Gastrocnemius medialis (tissue), 4 donors: Measurements from ENCODE around the gene PRKG1. TPM values are rescaled to one million over a fixed set of nuclear protein-coding genes. Genes with fewer than 3 reads are reported as not detected.

ENCODE experiments used
- ATAC-seq, 2 donors: fragments of 150-250 bp; one replicate each; pipeline ENCODE4 v1.9.1; 2016
- DNase-seq, 2 donors: peaks; one replicate each; pipeline ENCODE4 v3.0.0-alpha.2; 2019
- H3K27ac ChIP-seq, 4 donors: fragments of 200-600 bp; sonication (generic); 1 replicate in 1 of 4; 2 replicates in 3 of 4; pipeline ENCODE4 v1.5.1; 2016 to 2018; ENCODE audit warnings: mild to moderate bottlenecking in 2 of 4, moderate library complexity in 1 of 4
- H3K27me3 ChIP-seq, 3 donors: fragments of 200-600 bp; sonication (generic) in 2 of 3; 1 replicate in 1 of 3; 2 replicates in 2 of 3; pipeline versions ENCODE4 v1.5.1 to v1.6.0; 2016 to 2019; ENCODE audit warnings: mild to moderate bottlenecking in 1 of 3, moderate library complexity in 1 of 3
- H3K36me3 ChIP-seq, 2 donors: fragments of 200-600 bp; sonication (generic) in 1 of 2; one replicate each; pipeline ENCODE4 v1.5.1; 2017 to 2018
- H3K4me1 ChIP-seq, 2 donors: fragments of 200-600 bp; sonication (generic) in 1 of 2; one replicate each; pipeline ENCODE4 v1.5.1; 2016 to 2017; ENCODE audit warnings: mild to moderate bottlenecking in 2 of 2
- H3K4me3 ChIP-seq, 4 donors: fragments of 200-600 bp; sonication (generic) in 3 of 4; 1 replicate in 1 of 4; 2 replicates in 3 of 4; pipeline ENCODE4 v1.5.1; 2016 to 2019; ENCODE audit warnings: mild to moderate bottlenecking in 2 of 4
- H3K9me3 ChIP-seq, 3 donors: fragments of 200-600 bp; sonication (generic) in 2 of 3; 1 replicate in 1 of 3; 2 replicates in 2 of 3; pipeline ENCODE4 v1.5.1; 2016 to 2019
- CTCF ChIP-seq, 5 experiments: fragments of 450-650 bp in 3 of 5; fragments of 200-600 bp in 2 of 5; sonication (generic) in 2 of 5; IDR thresholded peaks in 4 of 5; conservative IDR thresholded peaks in 1 of 5; 1 replicate in 4 of 5; 2 replicates in 1 of 5; pipeline ENCODE4 v1.5.1; 2016 to 2019; ENCODE audit warnings: antibody characterized with exemption in 5 of 5, mild to moderate bottlenecking in 3 of 5, moderate library complexity in 3 of 5
- POLR2A ChIP-seq, 2 donors: fragments of 450-650 bp; IDR thresholded peaks; one replicate each; pipeline ENCODE4 v1.6.1; 2017; ENCODE audit warnings: antibody characterized with exemption in 2 of 2, mild to moderate bottlenecking in 2 of 2, moderate library complexity in 2 of 2
- in situ Hi-C, 4 donors: fragments of 200-750 bp; cut with MboI; loops; one replicate each; pipeline versions ENCODE4 v1.15.0 to v1.8.0; 2017; ENCODE audit warnings: low sequenced_read_pairs in 4 of 4
- intact Hi-C: fragments of 100-400 bp; cut with DNase I; formaldehyde crosslinking; loops from one replicate; pipeline ENCODE4 v1.15.1; 2023; ENCODE audit warnings: low total_unique reads
- total RNA-seq, 4 donors: library from RNA; depleted of rRNA; stranded (reverse); fragments of >200 nt; gene quantifications; one replicate each; pipeline versions ENCODE4 v1.1.0 to v1.2.3, GENCODE V29; 2016

Gene PRKG1
- total RNA-seq, 4 donors from 2014 or later, result 10.4 to 39.4 (median 25.1) TPM

- no peak for ATAC-seq
- in situ Hi-C loops (no loop called here), intact Hi-C loops (no loop called here)
- no peaks in the 10 kb centered on the region for H3K27me3 ChIP-seq
- H3K9me3 ChIP-seq, result no peaks in the 10 kb centered on the region
- TF ChIP-seq POLR2A (IDR thresholded peaks at IDR 0.05), result no peak
- no peak for TF ChIP-seq CTCF (IDR thresholded peaks at IDR 0.05 in 4 of 5, conservative IDR thresholded peaks at IDR 0.05 in 1 of 5)
- no peak for DNase-seq
- no peak overlapping the region for H3K27ac ChIP-seq
- H3K4me3 ChIP-seq, result no peak overlapping the region
- H3K36me3 ChIP-seq, result no peaks in the 10 kb centered on the region
- H3K4me1 ChIP-seq, result peaks cover 4 to 16% of the 10 kb centered on the region in 2 donors
These were observed 1113.4 kb downstream of the PRKG1 start for GRCh38 chr10:52187521-52188258.

GRCh38 chr10:52191049-52191448, 1116.8 kb downstream of the PRKG1 start:
- TF ChIP-seq POLR2A (IDR thresholded peaks at IDR 0.05) (no peak), CTCF (IDR thresholded peaks at IDR 0.05 in 4 of 5, conservative IDR thresholded peaks at IDR 0.05 in 1 of 5) (no peak)
- no peak for ATAC-seq
- DNase-seq, result no peak
- intact Hi-C loops, result no loop called here
- H3K36me3 ChIP-seq, result no peaks in the 10 kb centered on the region
- no peak overlapping the region for H3K4me3 ChIP-seq
- H3K9me3 ChIP-seq, result no peaks in the 10 kb centered on the region
- no peak overlapping the region for H3K27ac ChIP-seq
- in situ Hi-C loops, result no loop called here
- peaks cover 4 to 14% of the 10 kb centered on the region in 2 donors for H3K4me1 ChIP-seq
- H3K27me3 ChIP-seq, result no peaks in the 10 kb centered on the region

GRCh38 chr10:52194191-52194590, 1119.9 kb downstream of the PRKG1 start:
- Histone ChIP-seq H3K4me3 (no peak overlapping the region), H3K36me3 (no peaks in the 10 kb centered on the region), H3K9me3 (no peaks in the 10 kb centered on the region), H3K27ac (no peak overlapping the region), H3K27me3 (no peaks in the 10 kb centered on the region), H3K4me1 (peaks cover 7 to 13% of the 10 kb centered on the region in 2 donors)
- no peak for DNase-seq
- in situ Hi-C loops (no loop called here), intact Hi-C loops (no loop called here)
- no peak for ATAC-seq
- TF ChIP-seq POLR2A (IDR thresholded peaks at IDR 0.05), result no peak
- TF ChIP-seq CTCF (IDR thresholded peaks at IDR 0.05 in 4 of 5, conservative IDR thresholded peaks at IDR 0.05 in 1 of 5), result no peak

- Histone ChIP-seq H3K27me3 (no peaks in the 10 kb centered on the region), H3K36me3 (no peaks in the 10 kb centered on the region), H3K9me3 (no peaks in the 10 kb centered on the region), H3K27ac (no peak overlapping the region), H3K4me1 (peaks cover 7 to 13% of the 10 kb centered on the region in 2 donors), H3K4me3 (no peak overlapping the region)
- TF ChIP-seq CTCF (IDR thresholded peaks at IDR 0.05 in 4 of 5, conservative IDR thresholded peaks at IDR 0.05 in 1 of 5), result no peak
- no peak for TF ChIP-seq POLR2A (IDR thresholded peaks at IDR 0.05)
- ATAC-seq (no peak), DNase-seq (no peak)
- intact Hi-C loops, result no loop called here
- in situ Hi-C loops, result no loop called here
These were observed 1120.4 kb downstream of the PRKG1 start for GRCh38 chr10:52194716-52195115.
